ENCODE measurements around the gene CSNK2A1.

CSNK2A1 gene

GRCh38 chr20:543369-544152, at the start of gene CSNK2A1:
TSS of gene CSNK2A1 (minus strand) at chr20:543790. CDS start at chr20:508551, 35,239 bp downstream.
- TF ChIP-seq CTCF (IDR thresholded peaks at IDR 0.05; ENCODE audit: insufficient read depth, low read depth, low read length, missing control alignments) = no peak
- H3K4me3 ChIP-seq (ENCODE audit: low read depth, low read length) = peak within 1 kb of the TSS; percentile 93
- peak; percentile 97 for DNase-seq (ENCODE audit: low read depth)

- DNase-seq (ENCODE audit: low read depth) = no peak
- TF ChIP-seq CTCF (IDR thresholded peaks at IDR 0.05; ENCODE audit: insufficient read depth, low read depth, low read length, missing control alignments) = no peak
- H3K4me3 ChIP-seq (ENCODE audit: low read depth, low read length) = no peak overlapping the region
Observed at GRCh38 chr20:592506-592905, 48.9 kb upstream of the CSNK2A1 start.

GRCh38 chr20:591941-592340, 48.4 kb upstream of the CSNK2A1 start:
- no peak for DNase-seq (ENCODE audit: low read depth)
- H3K4me3 ChIP-seq (ENCODE audit: low read depth, low read length) = no peak overlapping the region
- TF ChIP-seq CTCF (IDR thresholded peaks at IDR 0.05; ENCODE audit: insufficient read depth, low read depth, low read length, missing control alignments) = no peak

GRCh38 chr20:588932-589672, 45.5 kb upstream of the CSNK2A1 start:
- TF ChIP-seq CTCF (IDR thresholded peaks at IDR 0.05; ENCODE audit: insufficient read depth, low read depth, low read length, missing control alignments) = no peak
- peak; percentile 83 for DNase-seq (ENCODE audit: low read depth)
- no peak overlapping the region for H3K4me3 ChIP-seq (ENCODE audit: low read depth, low read length)

- no peak for TF ChIP-seq CTCF (IDR thresholded peaks at IDR 0.05; ENCODE audit: insufficient read depth, low read depth, low read length, missing control alignments)
- H3K4me3 ChIP-seq (ENCODE audit: low read depth, low read length) = no peak overlapping the region
- no peak for DNase-seq (ENCODE audit: low read depth)
Observed at GRCh38 chr20:588476-588875, 44.9 kb upstream of the CSNK2A1 start.

- no peak for DNase-seq (ENCODE audit: low read depth)
- no peak for TF ChIP-seq CTCF (IDR thresholded peaks at IDR 0.05; ENCODE audit: insufficient read depth, low read depth, low read length, missing control alignments)
- H3K4me3 ChIP-seq (ENCODE audit: low read depth, low read length) = no peak overlapping the region
Observed at GRCh38 chr20:584971-585301, 41.3 kb upstream of the CSNK2A1 start.
